GM21723 (cell line): ENCODE data around the gene POLA1.

Source experiments
- ATAC-seq: cut with Tn5 transposase; IDR thresholded peaks from one replicate; pipeline ENCODE4 v1.9.1; 2021; ENCODE audit warnings: mild to moderate bottlenecking, moderate library complexity; ENCODE audit not compliant: unreplicated experiment

Gene POLA1

DNA sequence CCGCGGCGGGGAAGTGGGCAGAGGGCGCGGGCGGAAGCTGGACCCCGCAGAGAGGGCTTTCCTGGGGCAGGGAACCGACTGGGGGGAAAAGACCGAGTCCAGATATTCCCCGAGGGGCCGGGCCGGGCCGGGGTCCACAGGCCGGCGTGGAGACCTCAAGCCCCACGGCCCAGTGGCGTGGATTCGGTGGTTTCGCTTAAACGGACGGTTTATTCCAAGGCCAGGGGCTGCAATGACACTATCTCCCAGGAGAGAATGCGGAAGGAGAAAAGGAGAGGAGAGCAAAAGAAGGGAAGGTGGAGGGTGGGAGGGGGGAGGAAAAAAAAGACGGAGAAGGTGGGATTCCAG, 311.3 kb downstream of the POLA1 start:
- no peak for ATAC-seq

GRCh38 chrX:25005382-25006185, 311.9 kb downstream of the POLA1 start:
- no peak for ATAC-seq

- no peak for ATAC-seq
Measured at GRCh38 chrX:25006586-25007058, 312.9 kb downstream of the POLA1 start.

DNA sequence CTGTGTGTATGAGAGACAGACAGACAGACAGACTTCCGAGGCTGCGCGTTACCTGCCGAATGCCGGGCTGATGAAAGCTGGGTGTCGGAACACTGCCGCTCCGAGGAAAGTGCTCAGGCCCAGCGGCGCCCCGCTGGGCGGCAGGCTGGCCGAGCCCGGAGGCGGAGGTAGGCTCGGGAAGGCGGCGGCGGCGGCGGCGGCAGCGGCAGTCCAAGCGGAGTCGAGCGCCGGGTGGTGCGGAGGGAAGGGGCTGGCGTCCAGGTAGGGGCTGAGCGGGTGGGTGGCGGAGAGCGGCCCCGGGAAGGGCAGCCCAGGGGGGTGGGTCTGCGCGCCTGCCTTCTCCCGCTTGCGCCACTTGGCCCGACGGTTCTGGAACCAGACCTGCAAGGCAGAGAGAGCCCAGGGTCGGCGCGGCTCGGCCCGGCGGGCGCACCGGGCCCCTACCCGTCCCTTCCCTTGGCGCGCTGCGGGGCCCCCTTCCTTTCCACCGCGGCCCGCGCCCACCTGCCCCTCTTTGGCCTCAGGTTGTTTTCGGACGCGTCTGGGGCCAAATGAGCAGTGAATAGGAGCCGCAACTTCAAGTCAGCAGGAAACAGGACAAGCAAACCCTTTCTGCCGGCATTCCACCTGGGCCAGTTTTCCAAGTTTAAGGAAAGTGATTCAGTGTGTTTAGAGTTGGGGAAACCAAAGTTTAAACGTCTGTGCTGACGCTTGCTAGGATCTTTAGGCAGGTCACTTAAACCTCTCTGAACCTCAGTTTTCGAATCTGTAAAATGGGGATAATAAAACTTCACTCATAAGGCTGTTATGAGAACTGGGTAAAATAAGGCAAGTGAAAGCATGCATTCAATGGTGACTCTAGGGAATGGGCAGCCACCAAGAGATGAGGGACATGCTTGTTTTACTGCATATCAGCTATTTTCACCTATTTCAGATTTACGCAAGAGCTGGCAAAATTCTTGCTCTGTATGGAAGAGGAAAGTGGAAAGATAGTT, 313.6 kb downstream of the POLA1 start:
- ATAC-seq = no peak

DNA sequence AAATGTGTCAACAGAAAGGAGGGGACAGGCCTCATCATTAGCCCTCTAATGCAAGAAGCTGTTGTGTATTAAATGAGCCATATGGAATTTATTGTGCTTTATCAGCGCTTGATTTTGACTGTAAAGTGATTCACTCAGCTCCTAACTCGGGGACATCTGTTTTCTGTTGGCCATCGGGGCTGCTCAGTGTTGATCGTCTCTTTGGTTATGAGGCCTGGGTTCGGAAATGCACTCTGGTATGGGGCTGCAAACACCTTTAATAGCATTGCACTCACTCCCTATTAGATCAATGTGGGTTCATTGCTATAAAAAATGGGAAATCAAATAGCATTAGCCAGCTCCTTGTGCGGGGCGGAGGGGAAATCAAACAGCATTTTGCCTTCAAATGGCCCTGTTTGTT, 315.7 kb downstream of the POLA1 start:
- no peak for ATAC-seq

GRCh38 chrX:25010784-25011588, 317.3 kb downstream of the POLA1 start:
- ATAC-seq = no peak

- no peak for ATAC-seq
Measured at GRCh38 chrX:25011589-25012432, 318.1 kb downstream of the POLA1 start.

- no peak for ATAC-seq
Measured at GRCh38 chrX:25012433-25012735, 318.7 kb downstream of the POLA1 start.

- ATAC-seq = no peak
Measured at GRCh38 chrX:25012793-25013631, 319.3 kb downstream of the POLA1 start.

GRCh38 chrX:25013632-25014365, 320.1 kb downstream of the POLA1 start:
- ATAC-seq = no peak

DNA sequence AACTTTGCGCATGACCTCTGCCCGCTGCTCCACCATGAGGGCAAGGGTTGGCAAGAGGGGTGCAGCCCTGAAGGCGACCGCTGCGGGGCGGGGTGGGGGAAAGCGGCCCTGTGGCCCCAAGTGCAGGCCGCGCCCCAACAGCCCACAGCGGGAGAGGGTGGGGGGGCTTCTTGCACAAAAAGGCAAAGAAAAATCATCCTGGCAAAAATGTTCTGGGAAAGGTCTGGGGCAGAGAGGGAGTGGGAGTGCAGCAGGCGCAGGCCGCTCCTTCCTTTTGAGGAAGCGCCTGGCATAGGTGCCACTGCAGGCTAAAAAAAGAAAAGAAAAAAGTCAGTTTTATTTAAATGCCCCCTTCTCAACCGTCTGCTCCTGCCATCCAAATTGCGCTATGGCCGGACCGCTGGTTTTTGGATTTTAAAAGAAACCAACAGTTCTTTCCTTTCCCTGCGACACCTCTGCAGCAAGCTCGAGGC, 320.7 kb downstream of the POLA1 start:
- ATAC-seq = no peak

GRCh38 chrX:25015486-25016360, 322.0 kb downstream of the POLA1 start, which contains the start of gene ARX:
Gene ARX (minus strand): TSS chrX:25015965. CDS start chrX:25015737, 228 bp downstream.
- ATAC-seq = peak; percentile 49

GRCh38 chrX:25016361-25016671, 322.6 kb downstream of the POLA1 start:
- no peak for ATAC-seq

DNA sequence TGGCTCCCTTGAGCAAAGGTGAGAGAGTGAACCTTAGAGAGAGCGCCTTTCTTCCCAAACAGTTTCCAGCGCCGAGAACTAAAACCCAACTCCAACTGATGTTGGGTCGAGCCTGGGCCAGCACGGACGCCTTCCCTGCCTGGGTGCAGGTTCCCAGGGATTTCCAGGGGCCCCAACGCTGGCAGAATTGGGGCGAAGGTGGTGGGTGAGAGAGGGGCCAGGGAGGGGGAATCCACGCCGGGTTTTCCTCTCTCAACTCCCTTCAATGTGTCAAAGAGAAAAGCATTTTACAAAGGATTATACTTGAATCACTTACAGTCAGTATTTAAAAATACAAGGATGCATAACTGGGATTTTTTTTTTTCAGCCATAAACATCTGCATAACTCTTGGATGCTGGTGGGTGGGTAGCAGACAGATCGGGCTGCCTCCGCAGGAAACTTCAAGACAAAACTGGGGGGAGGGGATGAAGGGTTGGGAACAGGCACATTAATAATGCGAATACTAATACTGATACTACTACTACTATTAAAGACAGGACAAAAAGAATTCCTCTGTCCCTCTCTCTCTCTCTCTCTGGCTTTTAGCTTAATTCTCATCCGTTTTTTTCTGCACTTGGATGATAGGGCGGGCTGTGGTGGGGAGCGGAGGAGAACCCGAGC, 323.4 kb downstream of the POLA1 start:
- ATAC-seq = no peak

- ATAC-seq = no peak
Measured at GRCh38 chrX:25017667-25018247, 324.0 kb downstream of the POLA1 start.

GRCh38 chrX:25018682-25019081, 325.0 kb downstream of the POLA1 start:
- ATAC-seq = no peak
